Breast epithelium (tissue), 4 donors: Measurements from ENCODE around the gene PRKN. TPM values are rescaled to one million over a fixed set of nuclear protein-coding genes. Genes with fewer than 3 reads are reported as not detected.

Experiments
- DNase-seq, 2 donors: peaks; one replicate each; pipeline ENCODE4 v3.0.0-alpha.2; 2019; ENCODE audit warnings: low spot score in 2 of 2
- H3K27ac ChIP-seq, 2 donors: fragments of 200-600 bp; sonication (generic) in 1 of 2; one replicate each; pipeline ENCODE4 v1.5.1; 2016 to 2019; ENCODE audit warnings: mild to moderate bottlenecking in 1 of 2
- H3K27me3 ChIP-seq, 2 donors: fragments of 200-600 bp; sonication (generic) in 1 of 2; one replicate each; pipeline versions ENCODE4 v1.5.1 to v1.6.0; 2017 to 2019; ENCODE audit warnings: control low read depth in 1 of 2, mild to moderate bottlenecking in 1 of 2
- H3K36me3 ChIP-seq: fragments of 200-600 bp; one replicate; pipeline ENCODE4 v1.5.1; 2019
- H3K4me1 ChIP-seq, 2 donors: fragments of 200-600 bp; sonication (generic); one replicate each; pipeline ENCODE4 v1.5.1; 2016 to 2019; ENCODE audit warnings: control low read depth in 1 of 2
- H3K4me3 ChIP-seq, 3 donors: fragments of 200-600 bp; sonication (generic); 1 replicate in 2 of 3; 2 replicates in 1 of 3; pipeline ENCODE4 v1.5.1; 2016 to 2019; ENCODE audit warnings: mild to moderate bottlenecking in 3 of 3, moderate library complexity in 2 of 3
- H3K9me3 ChIP-seq, 2 donors: fragments of 200-600 bp; sonication (generic) in 1 of 2; one replicate each; pipeline ENCODE4 v1.5.1; 2016 to 2019; ENCODE audit warnings: control low read depth in 1 of 2
- CTCF ChIP-seq, 3 donors: fragments of 450-650 bp; IDR thresholded peaks; one replicate each; pipeline ENCODE4 v1.5.1; 2016 to 2017; ENCODE audit warnings: antibody characterized with exemption in 3 of 3, mild to moderate bottlenecking in 3 of 3, moderate library complexity in 3 of 3
- POLR2A ChIP-seq: fragments of 450-650 bp; IDR thresholded peaks from one replicate; pipeline ENCODE4 v1.6.1; 2016; ENCODE audit warnings: antibody characterized with exemption, mild to moderate bottlenecking, moderate library complexity
- POLR2AphosphoS5 ChIP-seq, 3 donors: sonication (generic); formaldehyde crosslinking; IDR thresholded peaks; one replicate each; pipeline ENCODE4 v1.6.1; 2017; ENCODE audit warnings: antibody characterized with exemption in 3 of 3
- intact Hi-C: fragments of 100-400 bp; cut with DNase I; formaldehyde crosslinking; loops from one replicate; pipeline ENCODE4 v1.15.1; 2023; ENCODE audit warnings: low total_unique reads
- total RNA-seq, 3 donors: library from RNA; depleted of rRNA; stranded (reverse); fragments of >200 nt; gene quantifications; one replicate each; pipeline ENCODE4 v1.1.0, GENCODE V29; 2016

Gene PRKN
- total RNA-seq, 3 donors from 2014 or later, result 7.2 to 19.0 (median 11.2) TPM

- no peaks in the 10 kb centered on the region for H3K27me3 ChIP-seq
- intact Hi-C loops, result no loop called here
- H3K4me3 ChIP-seq, result no peak overlapping the region
- H3K36me3 ChIP-seq, result no peaks in the 10 kb centered on the region
- DNase-seq, result no peak
- TF ChIP-seq CTCF (IDR thresholded peaks at IDR 0.05) (no peak), POLR2A (no peak), POLR2AphosphoS5 (IDR thresholded peaks at IDR 0.05) (no peak)
- no peaks in the 10 kb centered on the region for H3K9me3 ChIP-seq
- no peaks in the 10 kb centered on the region for H3K4me1 ChIP-seq
- no peak overlapping the region for H3K27ac ChIP-seq
Observed at GRCh38 chr6:161649841-161650240, 1077.7 kb downstream of the PRKN start.

- Histone ChIP-seq H3K4me1 (no peaks in the 10 kb centered on the region), H3K9me3 (no peaks in the 10 kb centered on the region), H3K4me3 (no peak overlapping the region), H3K27me3 (no peaks in the 10 kb centered on the region), H3K36me3 (no peaks in the 10 kb centered on the region), H3K27ac (no peak overlapping the region)
- intact Hi-C loops, result no loop called here
- DNase-seq, result no peak
- TF ChIP-seq POLR2AphosphoS5 (IDR thresholded peaks at IDR 0.05) (no peak), CTCF (IDR thresholded peaks at IDR 0.05) (no peak), POLR2A (no peak)
Observed at GRCh38 chr6:161649068-161649467, 1078.5 kb downstream of the PRKN start.

GRCh38 chr6:161647234-161647633, 1080.3 kb downstream of the PRKN start:
- no peak for DNase-seq

GRCh38 chr6:161644521-161644920, 1083.0 kb downstream of the PRKN start:
- Histone ChIP-seq H3K9me3 (no peaks in the 10 kb centered on the region), H3K36me3 (no peaks in the 10 kb centered on the region), H3K4me3 (no peak overlapping the region), H3K27ac (no peak overlapping the region), H3K4me1 (no peaks in the 10 kb centered on the region), H3K27me3 (no peaks in the 10 kb centered on the region)
- TF ChIP-seq CTCF (IDR thresholded peaks at IDR 0.05) (no peak), POLR2A (no peak), POLR2AphosphoS5 (IDR thresholded peaks at IDR 0.05) (no peak)
- intact Hi-C loops, result no loop called here
- no peak for DNase-seq

More at GRCh38 chr6:161647234-161647633, 1080.3 kb downstream of the PRKN start:
- H3K4me1 ChIP-seq, result no peaks in the 10 kb centered on the region
- H3K4me3 ChIP-seq, result no peak overlapping the region
- intact Hi-C loops, result no loop called here
- H3K9me3 ChIP-seq, result no peaks in the 10 kb centered on the region
- no peaks in the 10 kb centered on the region for H3K36me3 ChIP-seq
- no peak overlapping the region for H3K27ac ChIP-seq
- no peak for TF ChIP-seq POLR2A
- TF ChIP-seq POLR2AphosphoS5 (IDR thresholded peaks at IDR 0.05), result no peak
- H3K27me3 ChIP-seq, result no peaks in the 10 kb centered on the region

GRCh38 chr6:161641175-161641574, 1086.4 kb downstream of the PRKN start:
- intact Hi-C loops, result no loop called here

More at GRCh38 chr6:161641175-161641574, 1086.4 kb downstream of the PRKN start:
- TF ChIP-seq CTCF (IDR thresholded peaks at IDR 0.05) (no peak), POLR2A (no peak), POLR2AphosphoS5 (IDR thresholded peaks at IDR 0.05) (no peak)
- no peak overlapping the region for H3K4me3 ChIP-seq
- DNase-seq, result no peak
- no peaks in the 10 kb centered on the region for H3K27me3 ChIP-seq
- H3K27ac ChIP-seq, result no peak overlapping the region
- H3K9me3 ChIP-seq, result no peaks in the 10 kb centered on the region
- H3K4me1 ChIP-seq, result no peaks in the 10 kb centered on the region
- no peaks in the 10 kb centered on the region for H3K36me3 ChIP-seq
